GM12892 (cell line): ENCODE results near the gene F11.

ENCODE experiments used
- POLR2A ChIP-seq: IDR thresholded peaks from 2 replicates; pipeline ENCODE4 v1.6.1; 2011; ENCODE audit warnings: low read depth, low read length, control low read depth
- POLR2AphosphoS5 ChIP-seq: IDR thresholded peaks from 2 replicates; pipeline ENCODE4 v1.6.1; 2011; ENCODE audit warnings: low read depth, low read length, control low read depth
- TAF1 ChIP-seq: IDR thresholded peaks from 2 replicates; pipeline ENCODE4 v1.6.1; 2011; ENCODE audit warnings: low read depth, mild to moderate bottlenecking, control low read depth, low read length, borderline replicate concordance

GRCh38 chr4:186297013-186297645, 31.1 kb downstream of the F11 start:
- TF ChIP-seq POLR2A: no peak
- no peak for TF ChIP-seq POLR2AphosphoS5
- TF ChIP-seq TAF1: no peak
